Femur (tissue), 1 donor: ENCODE results near the gene OR6C4.
"Not testable (repeated sequence)": the region's sequence is repeated elsewhere in the genome, so short reads cannot be mapped to it uniquely, and the experiment has no call there.

ENCODE experiments used
- DNase-seq: peaks from one replicate; pipeline ENCODE4 v3.0.0-alpha.2; 2017

The OR6C4 gene

GRCh38 chr12:55549302-55549701 is at the start of gene OR6C4:
TSS of gene OR6C4 (plus strand) at chr12:55549602. CDS start at chr12:55551227, 1,625 bp downstream.
- no peak for DNase-seq

- DNase-seq = no peak
Observed at GRCh38 chr12:55499810-55500252, 49.6 kb upstream of the OR6C4 start.

GRCh38 chr12:55501601-55502000 is 47.8 kb upstream of the OR6C4 start:
- DNase-seq = no peak

DNA sequence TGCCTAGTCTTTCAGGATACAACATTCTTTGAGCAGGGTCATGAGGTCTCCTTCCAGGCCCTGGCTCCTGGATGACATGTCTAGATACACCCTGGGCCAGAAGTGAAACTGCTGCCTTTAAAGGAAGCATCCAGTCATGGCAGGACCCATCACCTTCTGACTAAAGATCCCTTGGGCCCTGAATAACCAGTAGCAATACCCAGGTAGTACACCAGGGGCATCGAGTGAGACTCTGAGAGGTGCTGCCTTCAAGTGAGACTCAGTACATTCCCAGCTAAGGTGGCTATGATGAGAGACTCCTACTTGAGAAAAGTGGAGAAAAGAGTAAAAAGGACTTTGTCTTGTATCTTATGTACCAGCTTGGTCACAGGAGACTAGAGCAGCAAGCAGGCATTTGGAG is 33.7 kb upstream of the OR6C4 start:
- no peak for DNase-seq

- DNase-seq = no peak
Observed at GRCh38 chr12:55516391-55516790, 33.0 kb upstream of the OR6C4 start.

- DNase-seq = not testable (repeated sequence)
Observed at GRCh38 chr12:55548235-55548634, 1.2 kb upstream of the OR6C4 start.

DNA sequence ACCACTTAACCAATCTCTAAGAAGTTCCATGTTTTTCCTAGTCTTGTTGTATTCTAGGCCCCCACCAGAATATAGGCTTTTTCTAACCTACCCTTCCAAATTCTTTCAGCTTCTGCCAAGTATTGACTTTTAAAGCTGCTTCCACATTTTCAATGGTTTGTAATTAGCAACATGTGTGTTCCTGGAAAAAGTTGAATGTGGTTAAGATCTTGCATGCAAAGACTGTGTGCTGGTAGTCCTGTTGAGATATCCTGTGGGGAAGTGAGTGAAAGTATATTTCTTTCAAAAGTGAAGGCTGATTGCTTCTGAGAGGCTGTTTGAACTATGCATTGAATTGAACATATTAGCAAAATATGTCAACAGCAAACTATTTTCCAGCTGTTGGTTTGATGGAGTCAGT is 646 bp upstream of the OR6C4 start:
- no peak for DNase-seq

- no peak for DNase-seq
Observed at GRCh38 chr12:55554296-55554695, 4.9 kb downstream of the OR6C4 start.

DNA sequence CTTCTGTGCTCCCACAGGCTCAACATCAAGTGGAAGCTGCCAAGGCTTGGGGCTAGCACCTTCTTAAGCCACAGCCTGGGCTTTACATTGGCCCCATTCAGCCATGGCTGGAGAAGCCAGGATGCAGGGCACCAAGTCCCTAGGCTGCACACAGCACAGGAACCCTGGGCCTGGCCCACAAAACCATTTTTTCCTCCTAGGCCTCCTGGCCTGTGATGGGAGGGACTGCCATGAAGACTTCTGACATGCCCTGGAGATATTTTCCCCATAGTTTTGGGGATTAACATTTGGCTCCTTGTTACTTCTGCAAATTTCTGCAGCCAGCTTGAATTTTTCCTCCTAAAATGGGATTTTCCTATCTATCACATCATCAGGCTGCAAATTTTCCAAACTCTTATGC is 20.7 kb downstream of the OR6C4 start:
- not testable (repeated sequence) for DNase-seq

DNA sequence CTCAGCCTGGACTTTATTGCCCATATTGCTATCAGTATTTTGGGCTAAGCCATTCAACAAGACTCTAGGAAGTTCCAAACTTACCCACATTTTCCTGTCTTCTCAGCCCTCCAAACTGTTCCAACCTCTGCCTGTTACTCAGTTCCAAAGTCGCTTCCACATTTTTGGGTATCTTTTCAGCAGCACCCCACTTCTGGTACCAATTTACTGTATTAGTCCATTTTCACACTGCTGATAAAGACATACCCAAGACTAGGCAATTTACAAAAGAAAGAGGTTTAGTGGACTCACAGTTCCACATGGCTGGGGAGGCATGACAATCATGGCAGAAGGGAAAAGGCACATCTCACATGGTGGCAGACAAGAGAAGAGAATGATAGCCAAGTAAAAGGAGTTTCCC is 21.3 kb downstream of the OR6C4 start:
- DNase-seq = not testable (repeated sequence)

- no peak for DNase-seq
Observed at GRCh38 chr12:55572168-55572567, 22.8 kb downstream of the OR6C4 start, which contains the start of gene OR2AP1. TSS of gene OR2AP1 (plus strand) at chr12:55572468. CDS start at chr12:55574415, 1,947 bp downstream.

DNA sequence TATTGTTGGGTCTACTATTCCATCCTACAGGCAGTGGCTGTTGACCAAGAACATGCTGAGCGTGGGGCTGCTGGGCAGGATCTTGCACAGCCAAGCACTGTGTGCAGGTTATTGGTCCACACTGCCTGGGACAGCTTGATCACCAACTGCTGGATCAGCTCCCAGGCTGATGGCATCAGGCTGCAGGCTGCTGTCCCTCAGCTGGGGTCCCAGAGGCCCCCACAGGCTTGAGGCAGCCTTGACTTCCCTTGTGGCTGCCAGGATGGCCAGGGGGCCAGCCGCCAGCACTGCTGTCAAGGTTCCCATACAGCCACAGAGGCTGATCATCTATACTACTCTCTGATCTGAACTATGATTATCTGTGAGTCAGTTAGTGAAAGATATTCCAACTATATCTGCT is 32.7 kb downstream of the OR6C4 start:
- DNase-seq = no peak

DNA sequence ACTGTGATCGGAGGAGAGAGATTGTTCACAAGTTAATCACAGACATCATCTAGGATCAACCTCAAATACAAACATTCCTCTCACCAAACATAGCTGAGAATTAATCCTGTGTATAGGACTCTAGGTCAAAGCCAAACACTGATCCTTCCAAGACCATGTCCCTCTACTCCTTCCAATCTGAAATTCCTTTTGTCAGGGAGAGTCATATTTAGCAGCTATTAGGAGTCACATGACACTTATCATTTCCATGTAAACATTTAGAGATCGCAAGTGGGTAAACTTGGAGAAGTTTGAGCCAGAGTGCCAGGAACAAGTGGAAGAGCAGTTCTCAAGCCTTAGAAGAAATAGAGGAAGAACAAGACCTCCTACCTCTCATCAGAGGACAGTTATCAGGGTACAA is 36.4 kb downstream of the OR6C4 start:
- no peak for DNase-seq

GRCh38 chr12:55590152-55590551 is 40.8 kb downstream of the OR6C4 start:
- DNase-seq = not testable (repeated sequence)
